ENCODE measurements around the gene SLC23A2.

Gene SLC23A2

DNA sequence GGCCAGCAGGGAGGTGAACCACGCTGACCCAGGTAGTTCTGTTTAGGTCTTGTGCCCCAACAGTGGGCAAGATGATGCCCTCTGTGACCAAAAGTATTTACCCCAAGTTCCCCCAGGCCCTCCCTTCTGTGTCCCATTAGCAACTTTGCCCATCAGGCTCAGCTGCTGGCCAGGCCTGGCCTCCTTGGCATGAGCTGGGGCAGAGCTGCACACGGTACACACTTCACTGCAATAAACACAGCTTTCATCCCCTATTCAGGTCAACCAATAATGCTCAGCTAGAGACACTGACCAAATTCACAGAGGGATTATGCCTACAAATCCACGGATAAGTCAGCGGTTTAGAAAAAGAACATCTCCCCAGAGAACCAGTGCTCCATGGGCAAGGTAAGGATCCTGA, 103.7 kb downstream of the SLC23A2 start:
- TF ChIP-seq FOXP2 (optimal IDR thresholded peaks at IDR 0.05; ENCODE audit: borderline replicate concordance, extremely low read depth, extremely low read length, insufficient read depth) (no peak), TAF1 (IDR thresholded peaks at IDR 0.05; ENCODE audit: borderline replicate concordance, insufficient read depth, low read length) (no peak), SIN3A (IDR thresholded peaks at IDR 0.05; ENCODE audit: borderline replicate concordance, insufficient read depth, low read length) (no peak)
- TF ChIP-seq, protein P1, sequence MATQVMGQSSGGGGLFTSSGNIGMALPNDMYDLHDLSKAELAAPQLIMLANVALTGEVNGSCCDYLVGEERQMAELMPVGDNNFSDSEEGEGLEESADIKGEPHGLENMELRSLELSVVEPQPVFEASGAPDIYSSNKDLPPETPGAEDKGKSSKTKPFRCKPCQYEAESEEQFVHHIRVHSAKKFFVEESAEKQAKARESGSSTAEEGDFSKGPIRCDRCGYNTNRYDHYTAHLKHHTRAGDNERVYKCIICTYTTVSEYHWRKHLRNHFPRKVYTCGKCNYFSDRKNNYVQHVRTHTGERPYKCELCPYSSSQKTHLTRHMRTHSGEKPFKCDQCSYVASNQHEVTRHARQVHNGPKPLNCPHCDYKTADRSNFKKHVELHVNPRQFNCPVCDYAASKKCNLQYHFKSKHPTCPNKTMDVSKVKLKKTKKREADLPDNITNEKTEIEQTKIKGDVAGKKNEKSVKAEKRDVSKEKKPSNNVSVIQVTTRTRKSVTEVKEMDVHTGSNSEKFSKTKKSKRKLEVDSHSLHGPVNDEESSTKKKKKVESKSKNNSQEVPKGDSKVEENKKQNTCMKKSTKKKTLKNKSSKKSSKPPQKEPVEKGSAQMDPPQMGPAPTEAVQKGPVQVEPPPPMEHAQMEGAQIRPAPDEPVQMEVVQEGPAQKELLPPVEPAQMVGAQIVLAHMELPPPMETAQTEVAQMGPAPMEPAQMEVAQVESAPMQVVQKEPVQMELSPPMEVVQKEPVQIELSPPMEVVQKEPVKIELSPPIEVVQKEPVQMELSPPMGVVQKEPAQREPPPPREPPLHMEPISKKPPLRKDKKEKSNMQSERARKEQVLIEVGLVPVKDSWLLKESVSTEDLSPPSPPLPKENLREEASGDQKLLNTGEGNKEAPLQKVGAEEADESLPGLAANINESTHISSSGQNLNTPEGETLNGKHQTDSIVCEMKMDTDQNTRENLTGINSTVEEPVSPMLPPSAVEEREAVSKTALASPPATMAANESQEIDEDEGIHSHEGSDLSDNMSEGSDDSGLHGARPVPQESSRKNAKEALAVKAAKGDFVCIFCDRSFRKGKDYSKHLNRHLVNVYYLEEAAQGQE (IDR thresholded peaks at IDR 0.05; ENCODE audit: insufficient read depth in 1 of 2, low read depth in 2 of 2, low read length in 2 of 2), result no peak

DNA sequence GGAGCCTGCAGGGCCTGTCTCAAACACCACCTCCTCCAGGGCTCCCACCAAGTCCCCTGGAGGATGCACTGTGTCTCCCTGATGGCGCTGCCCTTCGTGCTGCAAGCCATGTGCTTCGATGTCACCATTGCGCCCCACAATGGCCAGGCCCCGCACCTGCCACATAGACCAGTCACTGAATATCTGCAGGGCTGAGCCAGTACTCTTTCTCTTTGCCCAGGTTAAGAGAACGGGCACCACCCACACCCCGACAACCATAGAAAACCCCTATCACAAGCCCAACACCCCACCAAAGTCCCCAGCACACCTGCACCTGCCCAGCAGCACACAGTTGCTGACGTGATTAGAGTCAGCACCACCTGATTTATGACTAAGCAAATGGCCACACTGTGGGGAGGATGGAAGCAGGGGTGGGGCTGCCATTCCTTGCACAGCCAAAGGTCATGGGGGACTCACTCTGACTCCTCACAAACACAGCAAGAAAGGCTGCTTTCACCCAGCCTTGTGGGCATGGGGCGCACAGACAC, 104.3 kb downstream of the SLC23A2 start:
- TF ChIP-seq, protein P1 (IDR thresholded peaks at IDR 0.05; ENCODE audit: insufficient read depth in 1 of 2, low read depth in 2 of 2, low read length in 2 of 2), result no peak
- TF ChIP-seq POLR2AphosphoS5 (IDR thresholded peaks at IDR 0.05; ENCODE audit: low read depth, low read length), result no peak
- no peak for TF ChIP-seq TAF1 (IDR thresholded peaks at IDR 0.05; ENCODE audit: borderline replicate concordance, insufficient read depth, low read length)
- no peak for TF ChIP-seq SIN3A (IDR thresholded peaks at IDR 0.05; ENCODE audit: borderline replicate concordance, insufficient read depth, low read length)
- no peak for TF ChIP-seq FOXP2 (optimal IDR thresholded peaks at IDR 0.05; ENCODE audit: borderline replicate concordance, extremely low read depth, extremely low read length, insufficient read depth)

DNA sequence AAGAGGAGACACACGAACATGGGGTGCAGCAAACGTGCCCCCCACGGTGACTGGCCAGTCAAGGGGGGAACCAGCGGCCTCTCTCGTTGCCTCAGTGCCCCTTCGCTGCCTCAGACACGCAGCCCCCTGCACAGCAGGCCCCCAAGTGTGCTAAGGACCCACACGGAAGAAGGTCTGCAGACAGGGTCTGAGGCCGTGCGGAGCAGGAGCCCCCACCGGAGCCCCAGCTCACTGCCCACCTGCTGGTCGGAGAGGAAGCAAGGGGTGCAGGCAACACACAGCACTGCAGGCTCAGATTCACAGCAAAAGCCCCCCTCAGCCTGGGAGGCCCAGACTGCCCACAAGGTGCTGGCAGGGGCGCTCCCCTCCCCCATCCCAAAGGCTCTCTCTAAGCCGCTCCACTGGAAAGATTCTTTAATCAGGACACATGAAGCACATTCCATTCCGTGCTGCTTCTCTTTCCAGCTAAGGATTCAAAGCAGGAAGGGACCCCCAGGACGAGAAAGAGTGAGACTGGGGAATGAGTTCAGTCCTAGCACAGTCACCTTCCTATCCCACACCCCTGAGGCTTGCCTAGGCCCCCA, 105.1 kb downstream of the SLC23A2 start:
- TF ChIP-seq SIN3A (IDR thresholded peaks at IDR 0.05; ENCODE audit: borderline replicate concordance, insufficient read depth, low read length) (no peak), POLR2AphosphoS5 (IDR thresholded peaks at IDR 0.05; ENCODE audit: low read depth, low read length) (no peak)
- TF ChIP-seq, protein P1 (IDR thresholded peaks at IDR 0.05; ENCODE audit: insufficient read depth in 1 of 2, low read depth in 2 of 2, low read length in 2 of 2), result no peak

DNA sequence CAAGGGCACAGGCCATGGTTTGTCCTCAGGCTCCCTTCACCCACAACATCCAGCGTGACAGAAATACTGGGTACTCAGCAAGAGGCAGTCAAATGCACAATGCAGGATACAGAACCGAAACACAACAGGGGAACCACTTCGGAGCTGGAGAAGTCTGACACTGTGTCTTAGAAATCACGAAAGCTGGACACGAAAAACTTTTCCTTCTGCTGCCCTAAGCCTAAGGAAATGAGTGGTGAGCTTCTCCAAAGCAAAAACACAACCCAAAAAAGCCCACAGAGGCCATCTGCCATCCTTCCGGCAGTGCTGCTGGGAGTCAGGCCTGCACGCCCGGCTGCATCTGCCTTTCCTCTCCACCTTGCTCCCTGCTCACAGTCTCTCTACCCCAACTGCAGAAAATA, 106.3 kb downstream of the SLC23A2 start:
- TF ChIP-seq POLR2AphosphoS5 (IDR thresholded peaks at IDR 0.05; ENCODE audit: low read depth, low read length) (no peak), TAF1 (IDR thresholded peaks at IDR 0.05; ENCODE audit: borderline replicate concordance, insufficient read depth, low read length) (no peak), SIN3A (IDR thresholded peaks at IDR 0.05; ENCODE audit: borderline replicate concordance, insufficient read depth, low read length) (no peak), FOXP2 (optimal IDR thresholded peaks at IDR 0.05; ENCODE audit: borderline replicate concordance, extremely low read depth, extremely low read length, insufficient read depth) (no peak)
- TF ChIP-seq, protein P1 (IDR thresholded peaks at IDR 0.05; ENCODE audit: insufficient read depth in 1 of 2, low read depth in 2 of 2, low read length in 2 of 2), result no peak

DNA sequence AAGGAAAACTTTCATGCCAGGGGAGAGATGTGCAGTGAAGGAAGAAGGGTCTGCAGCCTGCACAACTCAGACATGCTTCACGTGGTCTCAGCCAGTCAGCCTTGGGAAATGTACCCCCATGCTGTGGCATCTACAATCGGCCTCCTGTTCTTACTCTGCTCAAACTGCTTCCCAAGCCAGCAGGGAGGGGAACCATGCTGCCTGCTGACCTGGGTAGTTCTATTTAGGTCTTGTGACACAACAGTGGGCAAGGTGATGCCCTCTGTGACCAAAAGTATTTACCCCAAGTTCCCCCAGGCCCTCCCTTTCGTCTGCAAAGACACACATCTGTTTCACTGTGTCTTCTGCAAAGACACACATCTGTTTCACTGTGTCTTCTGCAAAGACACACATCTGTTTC, 106.9 kb downstream of the SLC23A2 start:
- TF ChIP-seq FOXP2 (optimal IDR thresholded peaks at IDR 0.05; ENCODE audit: borderline replicate concordance, extremely low read depth, extremely low read length, insufficient read depth) (no peak), SIN3A (IDR thresholded peaks at IDR 0.05; ENCODE audit: borderline replicate concordance, insufficient read depth, low read length) (no peak), POLR2AphosphoS5 (IDR thresholded peaks at IDR 0.05; ENCODE audit: low read depth, low read length) (no peak), TAF1 (IDR thresholded peaks at IDR 0.05; ENCODE audit: borderline replicate concordance, insufficient read depth, low read length) (no peak)
- TF ChIP-seq, protein P1 (IDR thresholded peaks at IDR 0.05; ENCODE audit: insufficient read depth in 1 of 2, low read depth in 2 of 2, low read length in 2 of 2), result no peak

Measured in PFSK-1 (cell line).